ENCODE results near the gene ADGRD2.

Gene ADGRD2

DNA sequence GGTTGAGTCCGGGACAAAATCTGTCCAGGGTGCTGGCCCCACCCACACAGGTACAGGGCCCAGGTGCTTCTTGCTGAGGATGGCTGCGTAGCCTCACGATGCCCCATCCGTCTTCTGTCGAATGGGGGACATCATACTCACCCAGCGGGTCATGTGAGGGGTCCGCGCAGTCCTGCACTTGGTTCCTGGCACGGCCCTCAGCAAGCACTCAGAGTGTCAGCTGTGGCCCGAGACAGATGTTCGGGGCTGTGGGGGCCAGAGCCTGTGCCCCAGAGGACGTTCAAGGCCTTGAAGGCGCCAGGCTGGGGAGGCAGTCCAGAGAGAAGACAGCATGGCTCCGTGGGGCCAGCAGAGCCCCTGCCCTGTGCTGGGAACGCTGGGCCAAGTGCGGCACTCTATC, 29.1 kb downstream of the ADGRD2 start:
- no peak for DNase-seq (ENCODE audit: low read depth in 1 of 2, low spot score in 1 of 2)

DNA sequence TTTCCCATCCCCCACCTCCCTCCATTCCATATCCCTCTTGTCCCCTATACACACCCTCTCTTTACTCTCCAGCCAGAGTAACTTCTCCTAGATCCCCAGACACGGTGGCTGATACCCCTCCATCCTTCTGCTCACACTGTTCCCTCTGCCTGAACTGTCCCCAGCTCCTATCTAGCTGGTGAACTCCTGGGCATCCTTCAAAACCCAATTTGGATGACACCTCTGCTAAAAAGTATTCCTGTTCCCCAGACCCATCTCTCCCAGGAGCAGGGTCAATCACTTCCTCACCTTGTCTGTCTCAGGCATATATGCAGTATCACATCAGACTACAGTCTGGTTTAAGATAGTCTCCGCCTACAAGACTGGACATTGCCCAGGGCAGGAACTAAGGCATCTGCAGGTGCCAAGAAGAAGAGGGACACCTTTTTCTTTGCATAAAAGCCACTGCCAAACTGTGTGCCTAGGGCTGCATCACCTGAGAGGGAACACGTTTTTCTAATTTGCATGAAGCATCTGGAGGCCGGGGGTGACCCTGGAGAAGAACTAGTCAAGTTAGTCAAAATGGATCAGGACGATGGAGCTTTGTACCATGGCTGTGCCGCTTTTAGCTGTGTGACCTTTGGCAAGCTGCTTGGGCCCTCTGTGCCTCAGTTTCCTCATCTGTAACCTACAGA, 29.8 kb downstream of the ADGRD2 start:
- DNase-seq (ENCODE audit: low read depth in 1 of 2, low spot score in 1 of 2) = no peak

DNA sequence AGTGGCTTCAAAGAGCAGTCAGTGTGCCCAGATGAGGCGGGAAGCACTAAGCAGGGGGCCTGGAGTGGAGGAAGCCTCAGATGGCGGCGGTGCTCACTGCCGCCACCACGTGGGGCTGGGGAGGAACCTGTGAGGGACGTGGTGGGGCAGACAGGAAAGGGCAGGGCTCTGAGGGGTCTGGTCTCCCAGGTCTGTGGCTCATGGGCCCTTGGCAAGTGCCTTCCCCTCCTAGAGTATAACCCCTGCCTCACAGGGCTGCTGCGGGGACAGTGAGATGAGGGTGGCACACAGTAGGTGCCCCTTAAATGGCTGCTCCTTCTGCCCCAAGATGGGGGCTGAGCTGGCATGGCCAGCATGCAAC, 30.4 kb downstream of the ADGRD2 start:
- no peak for DNase-seq (ENCODE audit: low read depth in 1 of 2, low spot score in 1 of 2)

DNA sequence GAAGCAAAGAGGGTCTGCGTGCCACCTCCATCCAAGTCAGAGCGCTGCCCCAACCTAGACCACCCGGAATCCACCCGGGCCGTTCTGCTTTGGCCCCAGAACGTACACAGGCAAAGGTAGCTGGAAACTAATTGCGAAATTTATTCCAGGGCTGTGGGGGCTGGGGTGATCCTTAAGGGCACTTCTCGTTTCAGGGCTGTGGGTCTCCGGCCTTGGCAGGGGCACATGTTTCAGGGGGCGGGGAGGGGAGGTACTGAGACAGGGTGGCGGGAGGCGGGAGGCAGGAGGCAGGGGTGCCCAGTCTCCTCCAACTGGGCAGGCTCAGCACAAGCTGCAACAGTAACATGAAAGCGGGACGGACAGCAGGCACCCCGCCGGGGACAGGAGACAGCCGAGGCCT, 30.9 kb downstream of the ADGRD2 start:
- DNase-seq (ENCODE audit: low read depth in 1 of 2, low spot score in 1 of 2) = no peak

DNA sequence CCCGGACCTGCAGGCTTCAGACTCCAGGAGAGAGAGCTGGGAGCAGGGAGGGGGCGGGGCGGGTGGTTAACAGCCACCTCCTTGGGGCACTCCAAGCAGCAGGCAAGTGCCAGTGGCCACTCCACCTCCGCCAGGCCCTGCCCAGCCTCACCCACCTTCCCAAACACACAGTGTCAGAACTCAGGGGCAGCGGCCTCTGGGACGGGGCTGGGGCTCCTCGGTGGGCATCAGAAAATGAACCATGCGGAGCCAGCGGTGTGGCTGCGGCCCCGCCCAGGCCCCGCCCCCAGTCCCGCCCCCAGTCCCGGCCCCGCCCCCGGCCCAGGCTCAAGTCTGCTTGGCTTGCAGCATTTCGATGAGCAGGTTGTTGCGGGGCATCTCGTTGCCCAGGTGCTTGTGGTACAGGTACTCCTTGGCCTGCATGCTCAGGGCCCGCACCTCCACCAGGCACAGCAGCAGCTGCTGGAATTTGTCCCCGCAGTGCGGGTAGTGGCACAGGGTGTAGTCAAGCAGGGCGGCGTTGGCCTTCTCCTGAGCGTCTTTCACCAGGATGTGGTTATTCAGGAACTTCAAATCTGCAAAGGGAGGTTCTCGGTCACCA, 32.3 kb downstream of the ADGRD2 start:
- DNase-seq (ENCODE audit: low read depth in 1 of 2, low spot score in 1 of 2) = no peak

DNA sequence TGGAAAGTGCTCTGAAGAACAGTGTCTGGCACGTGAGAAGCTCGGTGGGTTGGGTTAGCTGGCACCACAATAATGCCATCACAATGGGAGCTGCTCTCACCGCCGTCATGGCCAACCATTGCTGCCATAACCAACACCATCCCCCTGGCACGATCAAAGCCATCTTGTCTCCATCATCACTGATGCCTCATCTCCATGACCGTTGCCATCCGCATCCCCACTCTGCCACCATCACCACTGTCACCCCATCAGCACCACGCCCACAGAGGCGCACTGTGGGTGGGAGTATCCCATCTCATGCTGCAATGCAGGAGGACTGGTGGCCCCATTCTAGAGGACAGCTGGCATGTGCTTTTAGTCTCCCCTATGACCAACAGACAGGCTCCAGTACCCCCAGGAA, 33.2 kb downstream of the ADGRD2 start:
- no peak for DNase-seq (ENCODE audit: low read depth in 1 of 2, low spot score in 1 of 2)

DNA sequence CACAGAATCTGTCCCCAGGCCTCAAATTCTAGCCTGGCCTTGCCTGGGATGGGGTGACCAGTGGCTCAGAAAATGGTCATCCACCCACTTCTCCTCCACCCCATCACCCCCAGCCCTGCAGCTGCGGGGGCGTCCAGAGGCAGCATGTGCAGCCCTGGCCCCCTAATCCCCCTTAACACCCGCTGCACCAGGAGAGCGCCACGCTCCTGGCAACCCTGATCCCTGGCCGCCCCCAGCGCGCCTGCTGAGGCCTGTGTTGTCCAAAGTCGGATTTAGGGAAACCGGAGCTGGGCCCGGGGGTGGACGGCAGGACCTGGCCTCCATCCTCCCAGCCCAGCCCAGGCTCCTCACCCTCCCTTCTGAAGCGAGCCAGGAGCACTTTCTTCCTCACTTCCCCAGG, 35.0 kb downstream of the ADGRD2 start:
- no peak for DNase-seq (ENCODE audit: low read depth in 1 of 2, low spot score in 1 of 2)

DNA sequence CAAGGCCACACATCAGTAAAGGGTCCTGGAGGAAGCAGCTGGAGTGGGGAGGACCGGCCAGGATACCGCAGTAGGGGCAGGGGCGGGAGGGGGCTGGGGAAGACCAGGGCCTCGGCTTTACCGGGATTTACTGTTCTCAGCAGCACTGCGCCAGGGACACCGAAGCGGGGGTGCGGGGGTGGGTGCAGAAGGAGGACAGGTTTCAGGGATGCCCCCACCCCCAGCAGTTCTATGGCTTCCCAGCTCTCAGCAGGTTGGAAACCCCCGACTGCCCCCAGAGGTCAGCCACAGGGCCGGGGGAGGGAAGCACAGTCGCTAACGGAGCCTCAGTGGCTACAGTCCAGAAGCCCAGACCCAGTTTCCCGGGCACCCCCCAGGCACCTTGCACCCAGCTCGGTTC, 35.7 kb downstream of the ADGRD2 start:
- no peak for DNase-seq (ENCODE audit: low read depth in 1 of 2, low spot score in 1 of 2)

DNA sequence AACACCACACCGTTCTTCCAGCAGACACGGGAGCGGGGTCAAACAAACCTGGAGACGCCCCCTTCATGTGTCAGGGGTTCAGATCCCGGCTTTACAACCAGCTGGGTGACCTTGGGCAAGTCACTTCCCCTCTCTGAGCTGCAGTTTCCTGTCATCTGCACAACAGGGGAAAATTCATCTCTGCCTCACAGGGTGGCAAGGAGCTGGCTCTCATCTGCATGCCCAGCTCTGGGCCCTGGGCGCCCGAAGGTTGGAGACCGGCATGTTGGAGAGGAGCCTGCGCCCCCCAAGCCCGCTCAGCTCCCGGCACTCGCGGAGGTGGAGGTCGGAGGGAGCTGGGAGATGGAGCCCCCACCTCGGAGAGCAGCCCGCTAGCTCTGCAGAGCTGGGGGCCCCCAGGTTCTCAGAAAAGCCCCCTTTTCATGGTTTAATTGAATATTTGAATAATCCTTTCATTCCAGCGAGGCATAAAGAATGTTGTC, 36.6 kb downstream of the ADGRD2 start:
- no peak for DNase-seq (ENCODE audit: low read depth in 1 of 2, low spot score in 1 of 2)

DNA sequence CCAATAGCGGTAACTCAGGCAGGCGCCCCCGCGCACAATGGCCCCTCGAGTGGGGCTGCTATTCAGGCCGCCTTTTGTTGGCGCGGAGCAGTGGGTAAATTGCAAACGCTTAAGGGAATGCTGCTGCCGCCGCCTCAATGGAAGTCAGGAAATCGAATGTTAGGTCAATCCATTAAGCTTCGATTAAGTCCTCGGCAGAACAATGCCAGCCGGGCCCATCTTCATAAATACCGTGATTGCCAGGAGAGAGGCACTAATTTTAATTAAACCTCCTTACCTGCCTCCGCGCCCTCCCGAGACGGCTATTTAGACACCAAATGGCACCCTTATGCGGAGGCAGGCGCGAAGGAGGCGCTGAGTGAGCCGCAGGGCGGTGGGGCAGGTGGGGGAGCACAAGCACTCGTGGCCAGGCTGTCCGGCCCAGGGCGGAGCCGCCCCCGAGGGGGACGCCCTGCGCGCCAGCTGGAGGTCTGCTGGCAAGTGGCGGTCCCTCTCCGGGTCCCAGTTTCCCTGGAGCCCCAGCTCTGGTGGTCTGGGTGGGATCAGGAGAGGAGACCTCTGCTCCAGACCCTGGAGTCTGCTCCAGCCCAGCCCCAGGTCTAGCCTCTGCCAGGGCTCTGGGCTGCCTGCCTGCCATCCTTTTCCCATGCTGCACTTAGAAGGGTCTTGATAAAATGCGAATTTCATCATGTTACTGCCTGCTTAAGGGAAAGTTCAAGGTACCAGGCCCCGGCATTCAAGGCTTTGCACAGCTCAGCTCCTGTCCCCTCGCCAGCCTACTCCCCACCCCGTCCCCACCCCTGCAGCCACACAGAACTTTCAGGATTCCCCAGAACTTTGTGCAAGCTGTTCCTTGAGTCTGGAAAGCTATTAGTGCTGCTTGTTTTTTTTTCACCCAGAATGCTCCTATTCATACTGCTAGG, 37.3 kb downstream of the ADGRD2 start:
- no peak for DNase-seq (ENCODE audit: low read depth in 1 of 2, low spot score in 1 of 2)

DNA sequence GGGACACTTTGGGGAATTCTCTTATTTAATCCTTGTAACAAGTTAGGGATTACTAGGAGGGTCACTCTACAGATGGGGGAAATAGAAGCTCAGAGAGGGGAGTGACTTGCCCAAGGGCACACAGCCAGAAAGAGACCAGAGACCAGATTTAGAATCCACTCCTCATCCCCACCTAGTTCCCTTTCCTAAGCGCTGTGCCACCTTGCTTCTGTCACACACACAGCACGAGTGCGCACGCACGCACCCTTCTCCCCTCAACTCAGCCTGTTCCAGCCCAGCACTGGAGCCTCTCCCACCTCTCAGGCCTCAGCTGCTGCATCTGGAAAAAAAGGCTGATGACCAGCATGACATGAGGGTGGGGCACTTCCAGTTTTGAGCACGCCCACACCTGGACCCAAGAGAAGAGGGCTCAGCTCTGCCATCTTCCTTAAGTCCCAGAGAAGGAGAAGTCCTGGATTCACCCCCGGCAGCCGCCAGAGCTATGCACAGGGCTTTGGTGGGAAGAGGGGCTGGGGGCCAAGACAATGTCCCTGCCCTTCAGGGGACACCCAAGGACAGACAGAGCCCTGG, 38.5 kb downstream of the ADGRD2 start:
- DNase-seq (ENCODE audit: low read depth in 1 of 2, low spot score in 1 of 2) = no peak

DNA sequence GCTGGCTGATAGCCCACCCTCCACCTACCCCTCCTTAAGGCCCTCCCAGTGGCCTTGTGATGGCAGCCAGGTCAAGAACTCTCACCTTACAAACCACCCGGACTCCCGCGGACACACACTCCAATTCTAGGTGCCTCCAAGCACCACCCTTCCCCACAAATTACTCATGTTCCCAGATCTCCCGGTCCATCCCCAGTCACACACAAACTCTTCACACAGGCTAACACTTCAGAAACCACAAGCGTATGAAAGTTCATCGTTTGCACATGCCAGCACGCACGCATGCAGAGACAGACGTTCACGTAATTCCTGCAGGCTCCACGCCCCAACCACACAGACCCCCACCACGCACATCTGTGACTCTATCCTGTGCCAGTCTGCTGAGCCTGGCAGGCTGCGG, 39.0 kb downstream of the ADGRD2 start:
- DNase-seq (ENCODE audit: low read depth in 1 of 2, low spot score in 1 of 2) = no peak

DNA sequence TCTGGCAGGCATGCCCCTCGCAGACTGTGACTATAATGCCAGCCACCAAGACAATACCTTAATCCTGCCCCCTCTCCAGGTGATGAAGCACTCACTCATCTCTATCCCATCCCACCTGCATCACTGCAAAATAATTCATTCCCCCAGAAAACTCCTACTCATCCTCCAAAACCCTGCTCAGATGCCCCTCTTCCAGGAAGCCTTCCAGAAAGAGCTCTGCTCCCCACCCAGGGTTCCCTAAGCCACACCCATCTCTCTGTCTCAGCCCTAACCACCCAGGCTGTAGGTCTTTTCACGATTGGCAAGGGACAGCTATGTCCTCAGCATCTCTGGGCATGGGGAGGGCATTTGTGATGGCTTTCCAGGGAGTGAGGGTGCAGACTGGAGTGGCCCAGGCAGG, 39.8 kb downstream of the ADGRD2 start:
- DNase-seq (ENCODE audit: low read depth in 1 of 2, low spot score in 1 of 2) = no peak

DNA sequence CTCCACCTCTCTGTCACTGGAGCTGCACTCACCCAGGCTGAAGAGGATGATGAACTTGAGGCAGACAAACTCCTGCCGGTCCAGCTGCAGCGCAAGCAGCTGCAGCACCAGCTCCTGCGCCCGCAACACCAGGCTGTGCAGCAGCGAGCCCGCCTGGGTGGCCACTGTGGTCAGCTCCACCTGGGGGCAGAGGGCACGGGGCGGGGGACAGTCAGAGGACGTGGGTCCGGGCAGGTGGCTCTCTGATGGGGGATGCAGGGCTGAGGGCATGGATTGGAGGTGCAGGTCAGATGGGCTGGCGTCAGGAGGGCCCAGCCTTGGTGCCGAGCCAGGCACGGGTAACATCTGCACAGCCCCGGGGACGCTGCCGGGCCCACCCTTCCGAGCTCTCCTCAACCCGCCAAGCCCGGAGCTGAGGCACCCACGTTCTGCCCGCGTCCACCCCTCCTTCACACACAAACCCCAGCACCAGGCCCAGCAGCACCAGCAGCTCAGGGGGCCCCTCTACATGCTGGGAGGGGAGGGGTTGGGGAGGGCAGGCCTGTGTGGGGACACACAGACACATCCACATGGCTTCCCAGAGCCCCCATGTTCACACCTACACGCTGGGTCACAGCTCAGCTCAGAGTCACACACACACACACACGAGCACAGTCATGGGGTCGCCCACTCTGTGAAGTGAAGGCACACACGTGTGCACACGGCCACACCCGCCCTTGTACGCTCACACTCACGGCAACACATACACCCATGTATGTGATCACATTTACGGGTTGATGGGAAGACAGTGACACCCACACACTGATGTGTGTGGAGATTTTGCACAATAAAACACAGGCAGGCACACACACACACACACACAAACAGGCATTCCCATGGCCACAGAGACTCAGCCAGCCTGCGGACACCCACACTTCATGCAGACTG, 41.1 kb downstream of the ADGRD2 start:
- DNase-seq (ENCODE audit: low read depth in 1 of 2, low spot score in 1 of 2) = no peak

DNA sequence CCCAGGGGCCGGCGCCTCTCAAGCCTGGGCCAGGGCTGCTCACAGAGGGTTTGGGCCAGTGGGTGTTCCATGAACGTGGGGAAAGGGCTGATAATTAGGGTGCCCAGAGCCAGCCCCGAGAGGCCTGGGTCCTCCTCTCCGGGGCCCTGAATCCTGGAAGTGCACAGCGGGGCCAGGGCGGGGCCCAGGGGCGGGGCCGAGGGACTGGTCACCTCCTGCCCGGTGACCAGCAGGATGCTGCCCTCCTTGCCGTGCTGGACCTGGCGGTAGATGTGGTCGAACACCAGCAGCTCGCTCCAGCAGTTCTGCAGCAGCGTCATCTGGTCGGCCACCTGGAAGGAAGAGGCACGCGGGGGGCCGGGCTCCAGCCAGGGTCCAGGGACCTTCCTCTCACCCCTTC, 42.6 kb downstream of the ADGRD2 start:
- DNase-seq (ENCODE audit: low read depth in 1 of 2, low spot score in 1 of 2) = no peak

DNA sequence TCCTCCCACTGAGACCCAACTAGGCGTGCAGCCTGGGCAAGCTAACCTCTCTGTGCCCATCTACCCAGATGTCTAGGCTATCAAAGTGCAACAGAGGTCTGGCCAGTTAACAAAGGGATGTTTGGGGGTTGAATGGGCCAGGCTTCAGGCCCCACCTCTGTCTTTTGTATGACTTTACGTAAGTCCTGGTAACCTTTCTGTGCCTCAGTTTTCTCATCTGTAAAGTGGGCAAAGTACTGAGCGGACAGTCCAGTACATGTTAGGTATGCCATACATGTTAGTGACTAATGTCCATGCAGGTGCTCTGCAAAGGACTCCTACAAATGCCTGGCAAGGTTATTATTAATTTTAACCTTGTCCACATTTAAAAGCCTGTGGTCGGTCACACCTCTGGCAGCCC, 43.0 kb downstream of the ADGRD2 start:
- no peak for DNase-seq (ENCODE audit: low read depth in 1 of 2, low spot score in 1 of 2)

DNA sequence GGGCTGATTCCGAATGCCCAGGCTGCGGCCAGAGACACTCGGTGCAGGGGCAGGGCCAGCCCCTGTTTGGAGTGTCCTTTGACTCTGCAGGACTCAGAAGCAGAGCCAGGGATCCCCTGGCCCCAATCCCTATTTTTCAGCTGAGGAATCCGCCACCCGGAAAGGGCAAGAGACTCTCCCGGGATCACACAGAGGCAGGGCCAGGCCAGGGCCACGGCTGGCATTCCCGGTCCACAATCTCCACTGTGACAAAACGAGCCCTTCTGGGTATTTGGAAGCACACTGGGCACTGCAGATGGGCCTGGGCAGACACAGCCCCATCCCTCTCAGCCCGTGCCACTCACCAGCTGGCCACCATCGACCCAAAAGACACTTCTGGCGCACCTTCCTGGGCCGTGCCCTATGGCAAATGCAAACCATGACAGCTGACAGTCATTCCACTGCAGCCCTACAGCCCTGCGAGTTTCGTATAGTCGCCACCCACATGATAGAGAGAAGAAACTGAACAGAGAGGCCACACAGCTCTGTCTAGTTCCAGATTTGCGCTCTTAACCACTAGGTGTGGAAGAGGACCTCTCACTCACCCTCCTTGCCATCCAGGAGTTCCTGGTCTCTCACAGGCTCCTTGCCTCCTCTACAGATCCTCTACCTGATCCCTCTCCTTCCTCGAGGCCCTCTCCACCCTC, 43.7 kb downstream of the ADGRD2 start:
- DNase-seq (ENCODE audit: low read depth in 1 of 2, low spot score in 1 of 2) = no peak

DNA sequence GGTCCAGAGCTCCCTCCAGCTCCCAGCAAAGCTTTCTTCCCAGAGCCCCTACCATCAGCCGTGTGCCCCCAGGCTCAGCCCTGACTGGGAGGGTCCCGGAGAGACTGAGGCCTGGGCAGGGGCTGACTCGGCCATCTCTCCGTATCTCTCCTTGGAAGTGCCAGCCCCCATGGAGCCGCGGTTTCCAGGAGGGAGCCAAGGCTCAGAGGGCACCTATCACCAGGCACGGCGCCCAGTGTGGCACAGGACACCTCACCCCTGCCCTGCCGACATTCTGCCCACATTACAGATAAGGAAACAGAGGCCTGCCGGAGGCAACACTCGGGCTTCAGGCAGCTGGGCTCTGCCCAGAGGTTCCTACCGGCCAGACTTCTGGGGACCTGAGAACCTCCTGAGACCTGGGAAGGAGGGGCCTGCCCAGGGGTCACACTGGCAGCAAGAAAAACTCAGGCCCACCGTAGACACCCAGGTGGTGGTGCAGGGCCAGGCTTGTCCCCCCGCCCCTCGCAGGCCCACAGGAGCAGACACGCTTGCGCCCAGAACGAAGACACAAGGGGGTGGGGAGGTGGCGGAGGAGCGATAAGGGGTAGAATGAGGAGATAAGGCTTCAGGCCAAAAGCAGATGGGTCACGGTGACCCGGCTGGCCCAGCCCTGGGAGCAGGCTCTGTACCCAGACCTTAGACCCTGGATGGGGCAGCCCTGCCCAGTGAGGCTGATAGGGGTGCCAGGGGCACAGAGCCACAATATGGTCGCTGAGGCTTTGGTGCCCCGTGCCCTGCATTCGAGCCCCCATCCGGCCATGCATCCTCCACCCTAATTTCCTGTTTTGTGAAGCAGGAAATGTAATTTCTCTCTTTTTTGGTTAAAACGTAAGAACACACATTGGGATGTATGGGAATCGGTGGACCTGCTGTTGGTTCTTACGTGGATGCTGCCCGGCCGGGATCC, 45.1 kb downstream of the ADGRD2 start:
- no peak for DNase-seq (ENCODE audit: low read depth in 1 of 2, low spot score in 1 of 2)

DNA sequence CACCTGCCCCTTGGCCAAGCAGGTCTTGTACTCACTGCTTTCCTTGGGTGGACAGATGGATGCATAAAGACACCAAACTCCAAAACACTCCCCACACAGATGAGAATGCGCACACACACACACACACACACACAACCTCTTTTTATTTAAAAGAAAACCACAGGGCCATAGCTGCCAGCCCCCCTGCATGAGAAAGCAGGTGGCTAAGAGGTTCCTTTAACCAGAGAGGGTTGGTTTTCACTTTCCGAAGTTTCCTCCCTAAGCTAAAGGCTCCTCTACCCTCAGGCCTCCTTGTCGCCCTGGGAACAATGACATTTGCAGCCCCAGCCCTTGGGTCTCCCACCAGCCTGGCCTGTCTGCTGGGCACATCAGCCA, 45.8 kb downstream of the ADGRD2 start:
- no peak for DNase-seq (ENCODE audit: low read depth in 1 of 2, low spot score in 1 of 2)
